Gastrocnemius medialis (tissue), 4 donors: ENCODE data around the gene FBXW7. TPM values are rescaled to one million over a fixed set of nuclear protein-coding genes. Genes with fewer than 3 reads are reported as not detected.

ENCODE experiments used
- ATAC-seq, 2 donors: fragments of 150-250 bp; one replicate each; pipeline ENCODE4 v1.9.1; 2016
- DNase-seq, 2 donors: peaks; one replicate each; pipeline ENCODE4 v3.0.0-alpha.2; 2019
- H3K27ac ChIP-seq, 4 donors: fragments of 200-600 bp; sonication (generic); 1 replicate in 1 of 4; 2 replicates in 3 of 4; pipeline ENCODE4 v1.5.1; 2016 to 2018; ENCODE audit warnings: mild to moderate bottlenecking in 2 of 4, moderate library complexity in 1 of 4
- H3K27me3 ChIP-seq, 3 donors: fragments of 200-600 bp; sonication (generic) in 2 of 3; 1 replicate in 1 of 3; 2 replicates in 2 of 3; pipeline versions ENCODE4 v1.5.1 to v1.6.0; 2016 to 2019; ENCODE audit warnings: mild to moderate bottlenecking in 1 of 3, moderate library complexity in 1 of 3
- H3K36me3 ChIP-seq, 2 donors: fragments of 200-600 bp; sonication (generic) in 1 of 2; one replicate each; pipeline ENCODE4 v1.5.1; 2017 to 2018
- H3K4me1 ChIP-seq, 2 donors: fragments of 200-600 bp; sonication (generic) in 1 of 2; one replicate each; pipeline ENCODE4 v1.5.1; 2016 to 2017; ENCODE audit warnings: mild to moderate bottlenecking in 2 of 2
- H3K4me3 ChIP-seq, 4 donors: fragments of 200-600 bp; sonication (generic) in 3 of 4; 1 replicate in 1 of 4; 2 replicates in 3 of 4; pipeline ENCODE4 v1.5.1; 2016 to 2019; ENCODE audit warnings: mild to moderate bottlenecking in 2 of 4
- H3K9me3 ChIP-seq, 3 donors: fragments of 200-600 bp; sonication (generic) in 2 of 3; 1 replicate in 1 of 3; 2 replicates in 2 of 3; pipeline ENCODE4 v1.5.1; 2016 to 2019
- CTCF ChIP-seq, 5 experiments: fragments of 450-650 bp in 3 of 5; fragments of 200-600 bp in 2 of 5; sonication (generic) in 2 of 5; IDR thresholded peaks in 4 of 5; conservative IDR thresholded peaks in 1 of 5; 1 replicate in 4 of 5; 2 replicates in 1 of 5; pipeline ENCODE4 v1.5.1; 2016 to 2019; ENCODE audit warnings: antibody characterized with exemption in 5 of 5, mild to moderate bottlenecking in 3 of 5, moderate library complexity in 3 of 5
- POLR2A ChIP-seq, 2 donors: fragments of 450-650 bp; IDR thresholded peaks; one replicate each; pipeline ENCODE4 v1.6.1; 2017; ENCODE audit warnings: antibody characterized with exemption in 2 of 2, mild to moderate bottlenecking in 2 of 2, moderate library complexity in 2 of 2
- in situ Hi-C, 4 donors: fragments of 200-750 bp; cut with MboI; loops; one replicate each; pipeline versions ENCODE4 v1.15.0 to v1.8.0; 2017; ENCODE audit warnings: low sequenced_read_pairs in 4 of 4
- intact Hi-C: fragments of 100-400 bp; cut with DNase I; formaldehyde crosslinking; loops from one replicate; pipeline ENCODE4 v1.15.1; 2023; ENCODE audit warnings: low total_unique reads
- total RNA-seq, 4 donors: library from RNA; depleted of rRNA; stranded (reverse); fragments of >200 nt; gene quantifications; one replicate each; pipeline versions ENCODE4 v1.1.0 to v1.2.3, GENCODE V29; 2016

Gene FBXW7
- total RNA-seq, 4 donors from 2014 or later: 23.5 to 40.8 (median 28.8) TPM

- no peak for DNase-seq
- H3K27ac ChIP-seq: no peak overlapping the region
- no peak for TF ChIP-seq CTCF (IDR thresholded peaks at IDR 0.05 in 4 of 5, conservative IDR thresholded peaks at IDR 0.05 in 1 of 5)
- TF ChIP-seq POLR2A (IDR thresholded peaks at IDR 0.05): no peak
- peaks cover 0 to 5% of the 10 kb centered on the region in 2 donors for H3K4me1 ChIP-seq
- H3K4me3 ChIP-seq: no peak overlapping the region
- H3K27me3 ChIP-seq: no peaks in the 10 kb centered on the region
- H3K36me3 ChIP-seq: no peaks in the 10 kb centered on the region
- ATAC-seq: no peak
- H3K9me3 ChIP-seq: no peaks in the 10 kb centered on the region
- in situ Hi-C loops: no loop called here
- intact Hi-C loops: no loop called here
These were observed 56.4 kb downstream of the FBXW7 start for GRCh38 chr4:152479428-152480026.

- no peak for TF ChIP-seq POLR2A (IDR thresholded peaks at IDR 0.05)
- no peak for TF ChIP-seq CTCF (IDR thresholded peaks at IDR 0.05 in 4 of 5, conservative IDR thresholded peaks at IDR 0.05 in 1 of 5)
- Histone ChIP-seq H3K27me3 (no peaks in the 10 kb centered on the region), H3K9me3 (no peaks in the 10 kb centered on the region), H3K4me3 (no peak overlapping the region), H3K4me1 (peaks cover 0 to 5% of the 10 kb centered on the region in 2 donors), H3K36me3 (no peaks in the 10 kb centered on the region), H3K27ac (no peak overlapping the region)
- in situ Hi-C loops (no loop called here), intact Hi-C loops (no loop called here)
- no peak for ATAC-seq
- no peak for DNase-seq
These were observed 57.2 kb downstream of the FBXW7 start for GRCh38 chr4:152478461-152479237.

GRCh38 chr4:152476796-152477195 lies 59.1 kb downstream of the FBXW7 start:
- DNase-seq: no peak
- TF ChIP-seq CTCF (IDR thresholded peaks at IDR 0.05 in 4 of 5, conservative IDR thresholded peaks at IDR 0.05 in 1 of 5) (no peak), POLR2A (IDR thresholded peaks at IDR 0.05) (no peak)
- no peaks in the 10 kb centered on the region for H3K27me3 ChIP-seq
- H3K36me3 ChIP-seq: no peaks in the 10 kb centered on the region
- in situ Hi-C loops (no loop called here), intact Hi-C loops (no loop called here)
- H3K9me3 ChIP-seq: no peaks in the 10 kb centered on the region
- no peak overlapping the region for H3K4me3 ChIP-seq
- ATAC-seq: no peak
- no peak overlapping the region for H3K27ac ChIP-seq
- H3K4me1 ChIP-seq: peaks cover 0 to 5% of the 10 kb centered on the region in 2 donors

GRCh38 chr4:152471251-152471792 lies 64.6 kb downstream of the FBXW7 start:
- no peaks in the 10 kb centered on the region for H3K9me3 ChIP-seq
- intact Hi-C loops (no loop called here), in situ Hi-C loops (no loop called here)
- TF ChIP-seq CTCF (IDR thresholded peaks at IDR 0.05 in 4 of 5, conservative IDR thresholded peaks at IDR 0.05 in 1 of 5) (no peak), POLR2A (IDR thresholded peaks at IDR 0.05) (no peak)
- H3K36me3 ChIP-seq: no peaks in the 10 kb centered on the region
- DNase-seq (no peak), ATAC-seq (no peak)
- H3K27me3 ChIP-seq: no peaks in the 10 kb centered on the region
- H3K4me3 ChIP-seq: no peak overlapping the region
- no peaks in the 10 kb centered on the region for H3K4me1 ChIP-seq
- H3K27ac ChIP-seq: no peak overlapping the region
